Endothelial cell of umbilical vein (primary cell): ENCODE results near the gene MRPL2. TPM values are rescaled to one million over a fixed set of nuclear protein-coding genes. Genes with fewer than 3 reads are reported as not detected.

Source experiments
- BruUV-seq: library from RNA; stranded (reverse); fragments of 400-500 nt; replicated peaks from 2 replicates; lab custom pipeline; 2021; lab: Mats Ljungman, UMichigan
- CTCF ChIA-PET: fragments of 300-600, 350-600 bp; sonication (Branson Sonifier 250); formaldehyde crosslinking; loops from one replicate; lab custom pipeline; 2021; ENCODE audit warnings: antibody characterized with exemption, inconsistent platforms; lab: Charles Lee
- POLR2A ChIA-PET: fragments of 300-600, 350-600 bp; sonication (Branson Sonifier 250); formaldehyde crosslinking; loops from one replicate; lab custom pipeline; 2021; ENCODE audit warnings: antibody characterized with exemption, inconsistent platforms; lab: Charles Lee
- DNase-seq: peaks from one replicate; pipeline ENCODE4 v3.0.0-alpha.2; 2011; ENCODE audit warnings: low read depth, low spot score
- FAIRE-seq: peaks from 2 replicates; lab custom pipeline; 2011; peaks lifted over from hg19 to GRCh38; lab: Jason Lieb, UNC
- H2AFZ ChIP-seq: 2 replicates; pipeline ENCODE4 v1.6.0; 2012; ENCODE audit warnings: low read depth, low read length, control low read depth, inconsistent platforms
- H3K27ac ChIP-seq: 2 replicates; pipeline ENCODE4 v1.5.1; 2011; ENCODE audit warnings: low read depth, mild to moderate bottlenecking, control low read depth, low read length, moderate library complexity; ENCODE audit not compliant: insufficient read depth
- H3K27me3 ChIP-seq, 2 experiments: 2 replicates each; pipeline versions ENCODE4 v1.6.0 to v1.6.1; 2011; ENCODE audit warnings: low read length in 2 of 2, mixed read lengths in 1 of 2; ENCODE audit not compliant: control insufficient read depth in 2 of 2, insufficient read depth in 2 of 2
- H3K36me3 ChIP-seq, 2 experiments: 2 replicates in 1 of 2; 3 replicates in 1 of 2; pipeline ENCODE4 v1.5.1; 2011; ENCODE audit warnings: low read length in 2 of 2, mild to moderate bottlenecking in 1 of 2, moderate library complexity in 1 of 2; ENCODE audit not compliant: control insufficient read depth in 2 of 2, insufficient read depth in 2 of 2; ENCODE audit errors: extremely low read depth in 1 of 2
- H3K4me1 ChIP-seq: 3 replicates; pipeline ENCODE4 v1.5.1; 2011; ENCODE audit warnings: mild to moderate bottlenecking, low read length; ENCODE audit not compliant: control insufficient read depth, insufficient read depth; ENCODE audit errors: extremely low read depth
- H3K4me2 ChIP-seq: 2 replicates; pipeline ENCODE4 v1.6.1; 2011; ENCODE audit warnings: low read length, control low read depth, mixed read lengths; ENCODE audit not compliant: insufficient read depth
- H3K4me3 ChIP-seq, 3 experiments: fragments of 200-600 bp in 1 of 3; sonication (generic), shearing (Covaris generic) in 1 of 3; replicated peaks in 1 of 3; 2 replicates each; pipeline ENCODE4 v1.5.1; 2011 to 2016; ENCODE audit warnings: control low read depth in 3 of 3, low read length in 3 of 3, mild to moderate bottlenecking in 2 of 3, inconsistent platforms in 1 of 3, low read depth in 1 of 3, moderate library complexity in 1 of 3; ENCODE audit not compliant: insufficient read depth in 1 of 3
- H3K79me2 ChIP-seq: 2 replicates; pipeline ENCODE4 v1.6.0; 2012; ENCODE audit warnings: low read length, inconsistent platforms; ENCODE audit not compliant: control insufficient read depth, insufficient read depth
- H3K9ac ChIP-seq: replicated peaks from 2 replicates; pipeline ENCODE3; 2011; ENCODE audit warnings: low read length, control low read depth; ENCODE audit not compliant: insufficient read depth; ENCODE audit errors: extremely low read depth
- H3K9me1 ChIP-seq: replicated peaks from 3 replicates; pipeline ENCODE4 v1.6.0; 2011; ENCODE audit warnings: mild to moderate bottlenecking, low read length; ENCODE audit not compliant: control insufficient read depth, insufficient read depth; ENCODE audit errors: extremely low read depth
- H3K9me3 ChIP-seq: replicated peaks from 2 replicates; pipeline ENCODE4 v1.5.1; 2012; ENCODE audit warnings: low read length, inconsistent platforms; ENCODE audit not compliant: control insufficient read depth, insufficient read depth
- H4K20me1 ChIP-seq: replicated peaks from 2 replicates; pipeline ENCODE3; 2011; ENCODE audit warnings: mild to moderate bottlenecking, low read length; ENCODE audit not compliant: control insufficient read depth, insufficient read depth; ENCODE audit errors: extremely low read depth
- EZH2 ChIP-seq: IDR thresholded peaks from 2 replicates; pipeline ENCODE4 v1.6.1; 2012; ENCODE audit warnings: borderline replicate concordance, low read depth, mild to moderate bottlenecking, moderate library complexity, low read length, inconsistent platforms; ENCODE audit not compliant: severe bottlenecking
- FOS ChIP-seq: IDR thresholded peaks from 2 replicates; pipeline ENCODE4 v1.6.1; 2011; ENCODE audit warnings: mild to moderate bottlenecking, low read length, moderate library complexity, borderline replicate concordance; ENCODE audit not compliant: insufficient read depth
- GATA2 ChIP-seq: IDR thresholded peaks from 2 replicates; pipeline ENCODE4 v1.7.0; 2011; ENCODE audit warnings: low read depth, mild to moderate bottlenecking, moderate library complexity, mixed read lengths, low read length; ENCODE audit not compliant: insufficient read length, insufficient read depth
- JUN ChIP-seq: IDR thresholded peaks from 2 replicates; pipeline ENCODE4 v1.6.1; 2011; ENCODE audit warnings: borderline replicate concordance, low read depth; ENCODE audit not compliant: insufficient read length, insufficient read depth
- MYC ChIP-seq: IDR thresholded peaks from one replicate; pipeline ENCODE4 v1.6.1; 2011; ENCODE audit warnings: mild to moderate bottlenecking, low read depth, low read length
- POLR2A ChIP-seq: IDR thresholded peaks from 2 replicates; pipeline ENCODE4 v1.6.1; 2012; ENCODE audit warnings: low read depth, mild to moderate bottlenecking, control low read depth, low read length
- POLR2AphosphoS5 ChIP-seq: IDR thresholded peaks from 2 replicates; pipeline ENCODE4 v1.6.1; 2012; ENCODE audit warnings: low read depth, mild to moderate bottlenecking, control low read depth, low read length, moderate library complexity; ENCODE audit not compliant: insufficient read depth
- dilution Hi-C: fragments of 300-500 bp; cut with MboI; formaldehyde crosslinking; loops from one replicate; pipeline ENCODE4 v1.15.0; 2019; ENCODE audit warnings: low sequenced_read_pairs; ENCODE audit not compliant: extremely low pct_ligation_motif_present
- intact Hi-C: fragments of 100-400 bp; cut with micrococcal nuclease; formaldehyde crosslinking; loops from one replicate; pipeline ENCODE4 v1.10.0; 2022
- polyA plus RNA-seq, 4 experiments: library from polyadenylated mRNA; depleted of rRNA in 3 of 4; stranded (reverse) in 3 of 4; unstranded in 1 of 4; fragments of >200 nt; gene quantifications; 2 replicates each; pipeline versions ENCODE4 v1.2.1 to v1.2.3, GENCODE V29; 2011 to 2012; ENCODE audit warnings: missing spikeins in 1 of 4
- total RNA-seq: library from RNA; stranded (reverse); gene quantifications from 2 replicates; pipeline ENCODE4 v1.2.3, GENCODE V29; 2021
- TF ChIP-seq, protein P1 (sequence below), 2 donors: IDR thresholded peaks; 1 replicate in 1 of 2; 2 replicates in 1 of 2; pipeline ENCODE4 v1.5.1; 2011; ENCODE audit warnings: low read length in 2 of 2, mild to moderate bottlenecking in 2 of 2, moderate library complexity in 2 of 2, control low read depth in 1 of 2, inconsistent platforms in 1 of 2, low read depth in 1 of 2; ENCODE audit not compliant: insufficient read depth in 1 of 2; ENCODE audit errors: extremely low read depth in 1 of 2
- TF ChIP-seq, protein P2 (sequence below): IDR thresholded peaks from 2 replicates; pipeline ENCODE4 v1.6.1; 2011; ENCODE audit not compliant: insufficient read depth, insufficient read length

MRPL2 gene
- total and polyA plus RNA-seq, 2 donors (not counting 3 experiments of a cell fraction or from before 2014, with no cell fraction given), result 37.6 to 63.6 TPM

DNA sequence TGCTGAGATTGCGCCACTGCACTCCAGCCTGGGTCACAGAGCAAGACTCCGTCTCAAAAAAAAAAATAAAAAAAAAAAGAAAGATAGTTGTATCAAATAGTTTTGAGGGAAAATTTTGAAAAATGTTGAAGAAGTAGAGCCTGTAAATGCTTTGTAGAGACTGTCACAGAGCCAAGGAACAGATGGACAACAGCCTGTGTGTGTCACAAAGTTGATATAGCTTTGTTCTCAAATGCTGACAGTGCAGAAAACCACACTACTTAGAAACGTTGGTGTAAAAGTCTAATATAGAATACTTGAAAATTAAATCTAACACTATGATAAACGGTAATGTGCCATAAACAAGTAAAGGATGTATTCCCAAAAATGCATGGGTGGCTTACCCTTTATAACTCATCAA lies 42.3 kb upstream of the MRPL2 start:
- H3K4me1 ChIP-seq, result peaks cover 7% of the 10 kb centered on the region
- H3K79me2 ChIP-seq, result no peaks in the 10 kb centered on the region
- H3K9ac ChIP-seq, result no peak overlapping the region
- no peak overlapping the region for H2AFZ ChIP-seq
- dilution Hi-C loops, result no loop called here
- intact Hi-C loops, result no loop called here
- no peaks in the 10 kb centered on the region for H4K20me1 ChIP-seq
- no peaks in the 10 kb centered on the region for H3K9me3 ChIP-seq
- no peaks in the 10 kb centered on the region for H3K36me3 ChIP-seq
- H3K4me3 ChIP-seq, result no peak overlapping the region
- BruUV-seq, result no TSS peak
- H3K27ac ChIP-seq, result no peak overlapping the region
- no peak for DNase-seq
- H3K9me1 ChIP-seq, result no peaks in the 10 kb centered on the region
- H3K27me3 ChIP-seq, result no peaks in the 10 kb centered on the region
- ChIA-PET CTCF (no interaction called here), POLR2A (no interaction called here)
- no peak for FAIRE-seq
- no peak for TF ChIP-seq MYC
- H3K4me2 ChIP-seq, result no peak overlapping the region

DNA sequence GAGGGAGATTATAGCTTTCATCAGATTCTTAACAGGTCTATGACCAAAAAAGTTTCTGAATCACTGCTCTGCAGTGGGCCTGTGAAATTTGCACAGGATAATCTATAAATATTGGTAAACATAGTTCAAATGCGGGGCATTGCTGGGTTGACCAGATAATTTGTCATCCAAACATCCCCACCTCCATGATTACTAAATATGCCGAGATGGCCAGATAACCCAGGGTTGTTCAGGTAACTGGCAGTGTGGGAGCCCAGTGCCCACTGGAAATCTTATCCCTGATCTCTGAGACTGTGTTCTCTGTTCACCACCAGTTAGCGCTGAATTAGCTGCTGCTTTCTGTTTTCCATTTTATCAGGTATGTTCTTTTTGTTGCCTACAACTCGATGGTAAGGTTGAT lies 38.3 kb upstream of the MRPL2 start:
- intact Hi-C loops (no loop called here), dilution Hi-C loops (no loop called here)
- no peak overlapping the region for H3K4me3 ChIP-seq
- no peaks in the 10 kb centered on the region for H4K20me1 ChIP-seq
- H3K9me1 ChIP-seq, result no peaks in the 10 kb centered on the region
- DNase-seq (no peak), FAIRE-seq (no peak)
- ChIA-PET CTCF (interaction anchor here (1.1 to 1.6 kb wide), 2 partner anchors 31 to 46 kb away, joined by 4 read pairs; no protein-coding TSS in a partner anchor), POLR2A (no interaction called here)
- no TSS peak for BruUV-seq
- no peaks in the 10 kb centered on the region for H3K27me3 ChIP-seq
- no peaks in the 10 kb centered on the region for H3K36me3 ChIP-seq
- peaks cover 12% of the 10 kb centered on the region for H3K4me1 ChIP-seq
- no peak overlapping the region for H3K9ac ChIP-seq
- no peak overlapping the region for H2AFZ ChIP-seq
- TF ChIP-seq, protein P1, sequence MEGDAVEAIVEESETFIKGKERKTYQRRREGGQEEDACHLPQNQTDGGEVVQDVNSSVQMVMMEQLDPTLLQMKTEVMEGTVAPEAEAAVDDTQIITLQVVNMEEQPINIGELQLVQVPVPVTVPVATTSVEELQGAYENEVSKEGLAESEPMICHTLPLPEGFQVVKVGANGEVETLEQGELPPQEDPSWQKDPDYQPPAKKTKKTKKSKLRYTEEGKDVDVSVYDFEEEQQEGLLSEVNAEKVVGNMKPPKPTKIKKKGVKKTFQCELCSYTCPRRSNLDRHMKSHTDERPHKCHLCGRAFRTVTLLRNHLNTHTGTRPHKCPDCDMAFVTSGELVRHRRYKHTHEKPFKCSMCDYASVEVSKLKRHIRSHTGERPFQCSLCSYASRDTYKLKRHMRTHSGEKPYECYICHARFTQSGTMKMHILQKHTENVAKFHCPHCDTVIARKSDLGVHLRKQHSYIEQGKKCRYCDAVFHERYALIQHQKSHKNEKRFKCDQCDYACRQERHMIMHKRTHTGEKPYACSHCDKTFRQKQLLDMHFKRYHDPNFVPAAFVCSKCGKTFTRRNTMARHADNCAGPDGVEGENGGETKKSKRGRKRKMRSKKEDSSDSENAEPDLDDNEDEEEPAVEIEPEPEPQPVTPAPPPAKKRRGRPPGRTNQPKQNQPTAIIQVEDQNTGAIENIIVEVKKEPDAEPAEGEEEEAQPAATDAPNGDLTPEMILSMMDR (IDR thresholded peaks at IDR 0.05; ENCODE audit: extremely low read depth in 1 of 2, insufficient read depth in 1 of 2, low read depth in 1 of 2, low read length in 2 of 2), result no peak
- TF ChIP-seq MYC (no peak), FOS (no peak), GATA2 (no peak), POLR2A (no peak), JUN (no peak), EZH2 (no peak), POLR2AphosphoS5 (no peak)
- TF ChIP-seq, protein P2, sequence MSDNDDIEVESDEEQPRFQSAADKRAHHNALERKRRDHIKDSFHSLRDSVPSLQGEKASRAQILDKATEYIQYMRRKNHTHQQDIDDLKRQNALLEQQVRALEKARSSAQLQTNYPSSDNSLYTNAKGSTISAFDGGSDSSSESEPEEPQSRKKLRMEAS, result no peak
- no peaks in the 10 kb centered on the region for H3K79me2 ChIP-seq
- no peaks in the 10 kb centered on the region for H3K9me3 ChIP-seq
- H3K27ac ChIP-seq, result no peak overlapping the region
- H3K4me2 ChIP-seq, result no peak overlapping the region
